ENCODE results near the gene MAP3K2. TPM values are rescaled to one million over a fixed set of nuclear protein-coding genes. Genes with fewer than 3 reads are reported as not detected.

The MAP3K2 gene
- total and polyA plus RNA-seq, 2 experiments from 2014 or later, result 10.2 to 23.5 TPM

DNA sequence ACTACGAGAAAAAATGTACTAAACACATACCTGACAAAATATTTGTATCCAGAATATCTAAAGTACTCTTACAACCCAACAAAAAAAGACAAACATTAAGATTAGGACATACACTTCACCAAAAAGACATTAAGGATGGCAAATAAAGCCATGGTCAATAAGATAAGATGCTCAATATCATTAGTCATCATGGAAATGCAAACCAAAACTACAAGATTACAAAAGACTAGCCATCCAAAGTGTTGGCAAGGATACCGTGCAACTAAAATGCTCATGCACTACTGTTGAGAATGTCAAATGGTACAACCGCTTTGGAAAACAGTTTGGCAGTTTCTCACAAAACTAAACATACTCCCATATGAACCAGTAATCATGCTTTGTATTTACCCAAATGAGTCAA lies 29.7 kb downstream of the MAP3K2 start (continued):
- TF ChIP-seq, protein P1, sequence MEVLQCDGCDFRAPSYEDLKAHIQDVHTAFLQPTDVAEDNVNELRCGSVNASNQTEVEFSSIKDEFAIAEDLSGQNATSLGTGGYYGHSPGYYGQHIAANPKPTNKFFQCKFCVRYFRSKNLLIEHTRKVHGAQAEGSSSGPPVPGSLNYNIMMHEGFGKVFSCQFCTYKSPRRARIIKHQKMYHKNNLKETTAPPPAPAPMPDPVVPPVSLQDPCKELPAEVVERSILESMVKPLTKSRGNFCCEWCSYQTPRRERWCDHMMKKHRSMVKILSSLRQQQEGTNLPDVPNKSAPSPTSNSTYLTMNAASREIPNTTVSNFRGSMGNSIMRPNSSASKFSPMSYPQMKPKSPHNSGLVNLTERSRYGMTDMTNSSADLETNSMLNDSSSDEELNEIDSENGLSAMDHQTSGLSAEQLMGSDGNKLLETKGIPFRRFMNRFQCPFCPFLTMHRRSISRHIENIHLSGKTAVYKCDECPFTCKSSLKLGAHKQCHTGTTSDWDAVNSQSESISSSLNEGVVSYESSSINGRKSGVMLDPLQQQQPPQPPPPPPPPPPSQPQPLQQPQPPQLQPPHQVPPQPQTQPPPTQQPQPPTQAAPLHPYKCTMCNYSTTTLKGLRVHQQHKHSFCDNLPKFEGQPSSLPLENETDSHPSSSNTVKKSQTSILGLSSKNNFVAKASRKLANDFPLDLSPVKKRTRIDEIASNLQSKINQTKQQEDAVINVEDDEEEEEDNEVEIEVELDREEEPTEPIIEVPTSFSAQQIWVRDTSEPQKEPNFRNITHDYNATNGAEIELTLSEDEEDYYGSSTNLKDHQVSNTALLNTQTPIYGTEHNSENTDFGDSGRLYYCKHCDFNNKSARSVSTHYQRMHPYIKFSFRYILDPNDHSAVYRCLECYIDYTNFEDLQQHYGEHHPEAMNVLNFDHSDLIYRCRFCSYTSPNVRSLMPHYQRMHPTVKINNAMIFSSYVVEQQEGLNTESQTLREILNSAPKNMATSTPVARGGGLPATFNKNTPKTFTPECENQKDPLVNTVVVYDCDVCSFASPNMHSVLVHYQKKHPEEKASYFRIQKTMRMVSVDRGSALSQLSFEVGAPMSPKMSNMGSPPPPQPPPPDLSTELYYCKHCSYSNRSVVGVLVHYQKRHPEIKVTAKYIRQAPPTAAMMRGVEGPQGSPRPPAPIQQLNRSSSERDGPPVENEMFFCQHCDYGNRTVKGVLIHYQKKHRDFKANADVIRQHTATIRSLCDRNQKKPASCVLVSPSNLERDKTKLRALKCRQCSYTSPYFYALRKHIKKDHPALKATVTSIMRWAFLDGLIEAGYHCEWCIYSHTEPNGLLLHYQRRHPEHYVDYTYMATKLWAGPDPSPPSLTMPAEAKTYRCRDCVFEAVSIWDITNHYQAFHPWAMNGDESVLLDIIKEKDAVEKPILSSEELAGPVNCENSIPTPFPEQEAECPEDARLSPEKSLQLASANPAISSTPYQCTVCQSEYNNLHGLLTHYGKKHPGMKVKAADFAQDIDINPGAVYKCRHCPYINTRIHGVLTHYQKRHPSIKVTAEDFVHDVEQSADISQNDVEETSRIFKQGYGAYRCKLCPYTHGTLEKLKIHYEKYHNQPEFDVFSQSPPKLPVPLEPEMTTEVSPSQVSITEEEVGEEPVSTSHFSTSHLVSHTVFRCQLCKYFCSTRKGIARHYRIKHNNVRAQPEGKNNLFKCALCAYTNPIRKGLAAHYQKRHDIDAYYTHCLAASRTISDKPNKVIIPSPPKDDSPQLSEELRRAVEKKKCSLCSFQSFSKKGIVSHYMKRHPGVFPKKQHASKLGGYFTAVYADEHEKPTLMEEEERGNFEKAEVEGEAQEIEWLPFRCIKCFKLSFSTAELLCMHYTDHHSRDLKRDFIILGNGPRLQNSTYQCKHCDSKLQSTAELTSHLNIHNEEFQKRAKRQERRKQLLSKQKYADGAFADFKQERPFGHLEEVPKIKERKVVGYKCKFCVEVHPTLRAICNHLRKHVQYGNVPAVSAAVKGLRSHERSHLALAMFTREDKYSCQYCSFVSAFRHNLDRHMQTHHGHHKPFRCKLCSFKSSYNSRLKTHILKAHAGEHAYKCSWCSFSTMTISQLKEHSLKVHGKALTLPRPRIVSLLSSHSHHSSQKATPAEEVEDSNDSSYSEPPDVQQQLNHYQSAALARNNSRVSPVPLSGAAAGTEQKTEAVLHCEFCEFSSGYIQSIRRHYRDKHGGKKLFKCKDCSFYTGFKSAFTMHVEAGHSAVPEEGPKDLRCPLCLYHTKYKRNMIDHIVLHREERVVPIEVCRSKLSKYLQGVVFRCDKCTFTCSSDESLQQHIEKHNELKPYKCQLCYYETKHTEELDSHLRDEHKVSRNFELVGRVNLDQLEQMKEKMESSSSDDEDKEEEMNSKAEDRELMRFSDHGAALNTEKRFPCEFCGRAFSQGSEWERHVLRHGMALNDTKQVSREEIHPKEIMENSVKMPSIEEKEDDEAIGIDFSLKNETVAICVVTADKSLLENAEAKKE (CRISPR knock-in tag; IDR thresholded peaks at IDR 0.05), result no peak
- no peak for TF ChIP-seq EZH2 (IDR thresholded peaks at IDR 0.05; ENCODE audit: low read depth, unreplicated experiment)
- TF ChIP-seq CREB1 (CRISPR knock-in tag; IDR thresholded peaks at IDR 0.05; ENCODE audit: low read depth), result no peak
- no peak for TF ChIP-seq POLR2AphosphoS5 (IDR thresholded peaks at IDR 0.05; ENCODE audit: low read depth)
- TF ChIP-seq NANOG (IDR thresholded peaks at IDR 0.05; ENCODE audit: borderline replicate concordance), result no peak
- TF ChIP-seq REST (IDR thresholded peaks at IDR 0.05; ENCODE audit: unreplicated experiment), result no peak
- TF ChIP-seq ZNF114 (CRISPR knock-in tag; IDR thresholded peaks at IDR 0.05), result no peak
